GM18873 (cell line): Measurements from ENCODE around the gene BMPR1B.
"Not testable (repeated sequence)": the region's sequence is repeated elsewhere in the genome, so short reads cannot be mapped to it uniquely, and the experiment has no call there.

ENCODE experiments used
- ATAC-seq: cut with Tn5 transposase; IDR thresholded peaks from one replicate; pipeline ENCODE4 v1.9.1; 2021; ENCODE audit warnings: mild to moderate bottlenecking, moderate library complexity, moderate number of reproducible peaks; ENCODE audit not compliant: unreplicated experiment, low FRiP score

BMPR1B gene

GRCh38 chr4:95167805-95168204 is 410.1 kb downstream of the BMPR1B start:
- no peak for ATAC-seq

GRCh38 chr4:95170176-95170575 is 412.4 kb downstream of the BMPR1B start:
- no peak for ATAC-seq

- not testable (repeated sequence) for ATAC-seq
These were observed 413.6 kb downstream of the BMPR1B start for GRCh38 chr4:95171377-95171776.

GRCh38 chr4:95178938-95179337 is 421.2 kb downstream of the BMPR1B start:
- no peak for ATAC-seq

DNA sequence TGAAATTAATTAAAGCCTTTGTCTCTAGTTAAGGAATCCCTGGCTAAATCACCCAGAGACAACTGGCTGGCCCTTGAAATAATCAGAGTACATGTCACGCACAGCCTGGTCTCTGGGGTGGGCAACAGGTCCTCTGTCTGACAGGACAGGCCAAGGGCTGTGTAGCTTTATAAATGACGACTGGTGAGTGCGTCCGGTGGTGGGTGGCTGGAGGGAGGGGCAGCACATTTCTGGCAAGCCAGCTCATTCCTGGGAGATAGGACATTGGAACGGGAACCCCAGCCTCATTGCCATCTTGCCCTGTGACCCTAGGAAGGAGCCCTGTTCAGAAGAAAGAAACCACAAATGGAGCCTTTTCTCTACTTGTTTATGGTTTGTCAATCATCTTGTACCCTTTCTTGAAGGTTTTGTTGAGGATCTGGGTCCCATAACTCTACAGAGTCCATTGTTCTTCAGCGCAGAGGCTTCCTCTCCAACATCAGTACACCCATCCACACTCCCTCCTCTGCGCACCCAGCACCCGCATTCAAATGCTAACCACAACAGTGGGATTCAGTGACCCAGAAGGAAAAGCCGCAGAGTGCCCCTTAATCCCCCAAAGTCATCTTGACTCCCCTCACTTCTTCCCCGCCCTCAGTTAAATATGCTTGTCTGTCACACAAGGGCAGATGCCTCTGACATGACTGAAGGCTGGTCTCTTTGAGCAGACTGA is 422.9 kb downstream of the BMPR1B start:
- no peak for ATAC-seq

DNA sequence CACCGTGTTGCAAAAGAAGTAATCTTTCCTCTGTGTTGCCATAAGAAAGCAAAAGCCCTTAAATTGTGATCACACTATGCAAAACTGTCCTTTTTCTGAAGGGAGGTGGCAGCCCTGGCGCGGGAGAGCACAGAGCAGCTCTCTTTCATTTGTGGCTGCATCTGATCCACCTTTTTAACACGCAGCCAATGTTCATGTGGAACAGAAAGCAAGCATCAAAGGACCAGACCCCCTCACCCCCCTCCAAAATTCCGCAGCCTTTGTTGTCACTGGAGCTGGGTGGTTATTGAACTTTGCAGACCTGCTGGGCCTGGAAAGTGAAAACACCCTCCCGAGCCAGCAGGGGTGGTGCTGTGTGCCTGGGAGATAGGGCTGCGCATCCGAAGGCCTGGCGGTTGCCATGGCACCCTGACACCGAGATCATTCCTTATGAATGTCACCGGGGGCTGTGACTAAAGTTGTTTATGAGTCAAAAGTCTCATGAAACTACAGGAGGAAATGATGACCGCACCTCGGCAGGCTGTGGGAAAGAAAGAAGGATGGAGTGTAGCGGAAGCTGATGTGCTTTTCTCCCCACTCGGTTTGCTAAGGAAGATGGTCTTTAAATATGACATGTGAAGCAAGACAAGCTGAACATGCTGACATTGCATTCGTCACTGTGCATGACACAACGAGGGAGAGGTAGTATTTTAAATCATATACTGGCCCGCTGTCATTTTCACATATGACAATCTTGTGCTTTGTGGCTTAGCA is 423.7 kb downstream of the BMPR1B start:
- no peak for ATAC-seq

DNA sequence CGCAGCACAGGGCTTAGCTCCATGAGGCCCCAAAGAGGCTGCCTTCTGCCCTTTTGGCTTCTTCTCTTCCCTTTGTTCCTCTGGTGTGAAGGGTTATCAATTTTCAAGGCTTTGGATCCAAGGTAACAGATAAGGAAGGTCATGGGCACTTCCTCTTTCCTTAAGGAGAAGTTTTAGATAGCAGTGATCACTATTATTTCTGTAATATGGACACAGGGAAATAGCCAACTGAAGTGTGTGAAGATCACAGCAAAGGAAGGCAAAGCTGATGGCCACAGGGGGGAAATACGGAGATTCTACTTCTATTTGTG is 424.2 kb downstream of the BMPR1B start:
- no peak for ATAC-seq

DNA sequence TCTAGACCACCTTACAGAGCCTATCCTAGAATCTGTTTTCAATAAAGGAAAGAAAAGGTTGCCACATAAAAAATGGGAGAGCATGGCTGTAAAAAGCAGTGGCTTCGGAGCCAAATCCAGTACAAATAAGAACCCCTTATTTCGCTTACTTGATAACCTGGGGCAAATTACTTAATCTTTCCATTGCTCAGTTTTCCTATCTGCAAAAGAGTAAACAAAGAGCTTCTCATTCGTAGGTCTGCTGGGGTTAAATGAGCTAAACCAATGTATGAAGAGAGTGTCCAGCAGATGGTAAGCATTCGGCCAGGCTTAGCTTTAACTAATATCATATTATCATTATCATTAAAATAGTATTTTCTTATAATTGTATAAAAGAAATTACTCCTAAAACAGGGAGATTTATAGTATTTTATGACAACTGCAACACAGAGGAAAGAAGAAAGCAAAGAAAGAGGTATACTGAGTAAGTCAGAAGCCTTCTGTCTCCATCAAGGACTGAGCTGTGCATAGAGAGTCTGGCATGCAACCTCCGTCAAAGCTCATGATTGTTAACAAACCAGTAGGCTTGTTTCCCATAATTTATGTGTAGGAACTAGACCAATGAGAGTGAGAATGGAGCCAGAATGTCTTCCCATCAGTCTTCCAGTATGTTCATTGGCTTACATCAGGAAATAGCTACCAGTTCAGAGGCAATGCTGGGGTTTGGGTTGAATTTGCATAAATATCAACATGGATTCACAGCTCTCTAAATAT is 426.1 kb downstream of the BMPR1B start:
- no peak for ATAC-seq

GRCh38 chr4:95186666-95187065 is 428.9 kb downstream of the BMPR1B start:
- no peak for ATAC-seq

- ATAC-seq, result no peak
These were observed 431.1 kb downstream of the BMPR1B start for GRCh38 chr4:95188701-95189370.

DNA sequence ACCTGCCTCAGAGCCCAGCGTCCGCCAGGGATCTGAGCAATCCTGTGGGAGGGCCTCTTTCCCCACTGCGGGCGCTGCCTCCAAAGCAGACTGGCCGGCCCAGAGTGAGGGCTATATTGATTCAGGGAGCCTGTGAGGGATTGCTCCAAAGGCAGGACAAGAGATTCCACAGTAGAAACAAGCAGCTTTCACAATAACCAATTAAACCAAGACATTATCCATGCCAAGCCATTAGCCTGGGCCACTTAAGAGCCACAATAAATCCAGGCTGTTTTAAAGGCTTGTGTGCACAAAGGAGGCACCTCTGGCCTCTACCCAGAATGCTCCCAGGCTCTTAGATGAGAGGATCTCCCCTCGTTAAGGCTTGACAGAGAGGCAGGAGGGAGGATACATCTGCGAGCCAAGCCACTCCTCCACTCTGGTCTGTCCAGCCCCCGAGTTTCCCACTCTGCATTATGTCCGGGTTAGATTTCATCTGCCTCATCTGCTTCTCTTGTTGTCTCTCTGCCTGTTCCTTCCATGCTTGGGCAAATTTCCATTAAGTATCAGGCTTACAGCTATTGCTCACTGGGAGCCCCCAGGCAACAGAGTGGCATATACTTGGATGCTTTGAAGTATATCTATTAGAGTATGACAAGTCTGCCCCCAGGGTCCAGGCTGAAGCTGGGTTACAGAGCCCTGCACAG is 433.1 kb downstream of the BMPR1B start:
- ATAC-seq, result no peak

GRCh38 chr4:95191537-95191936 is 433.8 kb downstream of the BMPR1B start:
- ATAC-seq, result no peak

- no peak for ATAC-seq
These were observed 435.9 kb downstream of the BMPR1B start for GRCh38 chr4:95193391-95194224.

GRCh38 chr4:95197353-95197752 is 439.6 kb downstream of the BMPR1B start:
- no peak for ATAC-seq

GRCh38 chr4:95198961-95199360 is 441.2 kb downstream of the BMPR1B start:
- no peak for ATAC-seq

GRCh38 chr4:95204267-95204844 is 446.6 kb downstream of the BMPR1B start:
- no peak for ATAC-seq

GRCh38 chr4:95204873-95205272 is 447.1 kb downstream of the BMPR1B start:
- ATAC-seq, result no peak
